ENCODE measurements around the gene CNTNAP5.

DNA sequence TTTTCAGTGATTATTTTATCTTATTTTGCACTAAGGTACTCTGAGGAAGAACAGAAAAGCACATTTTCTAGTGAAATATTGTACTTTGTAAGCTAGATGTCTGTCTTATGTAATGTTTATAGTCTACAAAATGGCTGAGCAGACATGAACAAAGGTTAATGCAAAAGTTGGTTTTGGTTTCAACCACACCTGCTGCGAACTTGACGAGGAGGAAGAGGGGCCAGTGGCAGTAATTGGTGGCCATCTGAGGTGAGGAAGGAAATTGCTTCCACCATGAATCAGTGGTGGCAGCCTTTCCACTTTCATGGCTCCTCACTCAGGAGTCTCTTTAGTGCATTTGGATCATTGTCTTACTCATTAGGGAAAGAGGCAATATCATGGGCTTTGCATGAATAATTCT is 894.2 kb downstream of the CNTNAP5 start:
- no peak for TF ChIP-seq POLR2A (IDR thresholded peaks at IDR 0.05)
- TF ChIP-seq, protein P1, sequence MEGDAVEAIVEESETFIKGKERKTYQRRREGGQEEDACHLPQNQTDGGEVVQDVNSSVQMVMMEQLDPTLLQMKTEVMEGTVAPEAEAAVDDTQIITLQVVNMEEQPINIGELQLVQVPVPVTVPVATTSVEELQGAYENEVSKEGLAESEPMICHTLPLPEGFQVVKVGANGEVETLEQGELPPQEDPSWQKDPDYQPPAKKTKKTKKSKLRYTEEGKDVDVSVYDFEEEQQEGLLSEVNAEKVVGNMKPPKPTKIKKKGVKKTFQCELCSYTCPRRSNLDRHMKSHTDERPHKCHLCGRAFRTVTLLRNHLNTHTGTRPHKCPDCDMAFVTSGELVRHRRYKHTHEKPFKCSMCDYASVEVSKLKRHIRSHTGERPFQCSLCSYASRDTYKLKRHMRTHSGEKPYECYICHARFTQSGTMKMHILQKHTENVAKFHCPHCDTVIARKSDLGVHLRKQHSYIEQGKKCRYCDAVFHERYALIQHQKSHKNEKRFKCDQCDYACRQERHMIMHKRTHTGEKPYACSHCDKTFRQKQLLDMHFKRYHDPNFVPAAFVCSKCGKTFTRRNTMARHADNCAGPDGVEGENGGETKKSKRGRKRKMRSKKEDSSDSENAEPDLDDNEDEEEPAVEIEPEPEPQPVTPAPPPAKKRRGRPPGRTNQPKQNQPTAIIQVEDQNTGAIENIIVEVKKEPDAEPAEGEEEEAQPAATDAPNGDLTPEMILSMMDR (IDR thresholded peaks at IDR 0.05 in 4 of 5, conservative IDR thresholded peaks at IDR 0.05 in 1 of 5): no peak

All from gastrocnemius medialis (tissue), 4 donors.